Measurements from ENCODE around the gene ELOVL1.

DNA sequence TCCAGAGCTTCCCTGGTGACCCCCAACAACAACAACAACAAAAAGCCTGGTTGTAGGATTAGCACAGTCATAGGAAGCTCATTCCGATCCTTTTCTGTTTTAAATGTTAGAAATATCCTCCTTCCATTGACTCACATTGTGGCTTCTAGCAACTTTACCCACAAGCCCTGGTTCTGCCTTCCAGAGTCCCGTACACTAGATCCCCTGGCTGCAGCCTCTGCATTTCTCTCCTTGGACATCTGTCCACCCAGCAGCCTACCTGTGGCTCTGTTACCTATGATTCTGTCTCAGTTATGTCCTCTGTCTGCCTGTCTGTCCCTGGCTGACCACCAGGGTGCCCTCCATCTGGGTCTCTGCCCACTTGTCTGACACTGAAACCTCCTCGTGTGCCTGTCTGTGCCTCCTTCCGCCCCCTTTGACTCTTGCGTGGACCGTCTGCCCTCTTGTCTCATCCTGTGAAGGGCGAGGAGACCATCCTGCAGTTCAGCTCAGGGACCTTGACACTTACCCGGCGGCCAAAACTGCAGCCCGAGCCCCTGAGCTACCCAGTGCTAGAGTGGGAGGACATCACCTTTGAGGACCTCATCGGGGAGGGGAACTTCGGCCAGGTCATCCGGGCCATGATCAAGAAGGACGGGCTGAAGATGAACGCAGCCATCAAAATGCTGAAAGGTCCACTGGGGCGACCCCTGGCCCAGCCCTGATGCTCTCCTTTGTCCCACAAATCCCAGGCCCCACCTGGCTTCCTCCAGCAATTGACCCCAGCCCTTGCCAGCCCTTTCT is 50.9 kb downstream of the ELOVL1 start:
- TF ChIP-seq, protein P1, sequence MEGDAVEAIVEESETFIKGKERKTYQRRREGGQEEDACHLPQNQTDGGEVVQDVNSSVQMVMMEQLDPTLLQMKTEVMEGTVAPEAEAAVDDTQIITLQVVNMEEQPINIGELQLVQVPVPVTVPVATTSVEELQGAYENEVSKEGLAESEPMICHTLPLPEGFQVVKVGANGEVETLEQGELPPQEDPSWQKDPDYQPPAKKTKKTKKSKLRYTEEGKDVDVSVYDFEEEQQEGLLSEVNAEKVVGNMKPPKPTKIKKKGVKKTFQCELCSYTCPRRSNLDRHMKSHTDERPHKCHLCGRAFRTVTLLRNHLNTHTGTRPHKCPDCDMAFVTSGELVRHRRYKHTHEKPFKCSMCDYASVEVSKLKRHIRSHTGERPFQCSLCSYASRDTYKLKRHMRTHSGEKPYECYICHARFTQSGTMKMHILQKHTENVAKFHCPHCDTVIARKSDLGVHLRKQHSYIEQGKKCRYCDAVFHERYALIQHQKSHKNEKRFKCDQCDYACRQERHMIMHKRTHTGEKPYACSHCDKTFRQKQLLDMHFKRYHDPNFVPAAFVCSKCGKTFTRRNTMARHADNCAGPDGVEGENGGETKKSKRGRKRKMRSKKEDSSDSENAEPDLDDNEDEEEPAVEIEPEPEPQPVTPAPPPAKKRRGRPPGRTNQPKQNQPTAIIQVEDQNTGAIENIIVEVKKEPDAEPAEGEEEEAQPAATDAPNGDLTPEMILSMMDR (IDR thresholded peaks at IDR 0.05), result no peak
- TF ChIP-seq POLR2A (IDR thresholded peaks at IDR 0.05), result no peak
